Measurements from ENCODE around the gene PPP1R13B.

- TF ChIP-seq CTCF (IDR thresholded peaks at IDR 0.05), result no peak
- no peak for TF ChIP-seq POLR2AphosphoS5 (IDR thresholded peaks at IDR 0.05; ENCODE audit: low read depth, low read length)
- no peak for TF ChIP-seq REST (IDR thresholded peaks at IDR 0.05; ENCODE audit: insufficient read depth in 1 of 2, low read depth in 2 of 2, low read length in 1 of 2)
- TF ChIP-seq SIN3A (IDR thresholded peaks at IDR 0.05; ENCODE audit: borderline replicate concordance, insufficient read depth, low read depth, low read length), result no peak
Observed at GRCh38 chr14:103709814-103710213, 137.6 kb downstream of the PPP1R13B start.
